22Rv1 (cell line): Measurements from ENCODE around the gene NRG3.

Experiments
- H3K27ac ChIP-seq: fragments of 450-650 bp; 2 replicates; pipeline ENCODE4 v1.5.1; 2017
- CTCF ChIP-seq: fragments of 450-650 bp; IDR thresholded peaks from 2 replicates; pipeline ENCODE4 v1.5.1; 2017; ENCODE audit warnings: mild to moderate bottlenecking
- ZFX ChIP-seq: fragments of 450-650 bp; IDR thresholded peaks from 2 replicates; pipeline ENCODE4 v1.6.1; 2017; ENCODE audit warnings: antibody characterized with exemption, borderline replicate concordance

The NRG3 gene

GRCh38 chr10:82278401-82279182 is 403.6 kb downstream of the NRG3 start:
- TF ChIP-seq ZFX (no peak), CTCF (no peak)
- H3K27ac ChIP-seq, result no peak overlapping the region

GRCh38 chr10:82282782-82283456 is 407.9 kb downstream of the NRG3 start:
- TF ChIP-seq CTCF, result no peak
- no peak for TF ChIP-seq ZFX
- no peak overlapping the region for H3K27ac ChIP-seq

GRCh38 chr10:82284180-82284579 is 409.2 kb downstream of the NRG3 start:
- TF ChIP-seq CTCF (no peak), ZFX (no peak)
- H3K27ac ChIP-seq, result no peak overlapping the region

- no peak overlapping the region for H3K27ac ChIP-seq
- no peak for TF ChIP-seq CTCF
- no peak for TF ChIP-seq ZFX
Observed at GRCh38 chr10:82288461-82288881, 413.5 kb downstream of the NRG3 start.

GRCh38 chr10:82289945-82290344 is 415.0 kb downstream of the NRG3 start:
- TF ChIP-seq CTCF (no peak), ZFX (no peak)
- no peak overlapping the region for H3K27ac ChIP-seq

DNA sequence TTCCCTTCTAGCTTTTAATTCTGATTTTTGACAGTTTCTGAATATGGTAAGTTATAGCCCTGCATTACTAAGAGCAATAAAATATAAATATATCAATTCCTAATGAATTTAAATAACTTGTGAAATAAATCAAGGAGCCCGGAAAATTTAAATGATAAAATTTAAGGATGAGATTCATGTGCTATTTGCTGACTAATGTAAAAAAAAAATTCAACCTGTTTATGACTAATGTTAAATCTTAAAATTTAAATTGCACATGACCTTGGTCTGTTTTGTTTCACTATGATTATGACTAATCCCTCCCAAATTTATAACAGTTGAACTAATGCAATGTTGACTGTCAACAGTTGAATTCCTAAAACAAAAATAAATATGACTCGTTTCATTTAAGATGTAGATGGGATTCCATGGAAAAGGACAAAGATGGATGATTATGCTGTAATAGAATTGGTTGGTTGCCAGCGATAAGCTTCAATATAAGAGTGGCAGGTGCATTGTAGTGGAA is 419.9 kb downstream of the NRG3 start:
- TF ChIP-seq CTCF, result no peak
- TF ChIP-seq ZFX, result no peak
- no peak overlapping the region for H3K27ac ChIP-seq

DNA sequence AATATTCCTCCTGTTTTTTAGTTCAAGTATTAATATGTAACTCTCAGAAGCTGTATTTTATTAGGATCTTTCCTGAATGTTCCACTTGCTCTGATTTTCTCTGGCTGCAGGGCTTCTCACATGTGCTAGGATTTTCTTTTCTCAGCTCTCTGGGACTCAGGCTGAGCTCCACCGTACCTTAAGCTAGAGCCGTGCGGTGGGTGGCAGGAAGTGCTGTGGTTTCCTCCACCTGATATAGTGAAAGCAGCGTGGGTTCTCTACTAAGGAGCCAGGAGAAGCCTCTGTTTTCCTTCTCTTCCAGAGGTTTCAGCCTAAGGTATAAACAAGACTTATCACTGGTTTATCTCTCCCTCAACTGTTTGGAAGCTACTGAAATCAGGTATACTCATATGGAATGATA is 433.6 kb downstream of the NRG3 start:
- TF ChIP-seq ZFX (no peak), CTCF (no peak)
- H3K27ac ChIP-seq, result no peak overlapping the region
